Body of pancreas (tissue), 4 donors: ENCODE measurements around the gene MED22.

ENCODE experiments used
- POLR2A ChIP-seq, 3 donors: fragments of 450-650 bp; IDR thresholded peaks; one replicate each; pipeline ENCODE4 v1.6.1; 2016; ENCODE audit warnings: antibody characterized with exemption in 3 of 3, mild to moderate bottlenecking in 2 of 3
- TF ChIP-seq, protein P1 (sequence below), 7 experiments: fragments of 450-650 bp in 4 of 7; fragments of 200-600 bp in 3 of 7; sonication (generic) in 3 of 7; IDR thresholded peaks; one replicate each; pipeline ENCODE4 v1.5.1; 2016 to 2019; ENCODE audit warnings: antibody characterized with exemption in 7 of 7

DNA sequence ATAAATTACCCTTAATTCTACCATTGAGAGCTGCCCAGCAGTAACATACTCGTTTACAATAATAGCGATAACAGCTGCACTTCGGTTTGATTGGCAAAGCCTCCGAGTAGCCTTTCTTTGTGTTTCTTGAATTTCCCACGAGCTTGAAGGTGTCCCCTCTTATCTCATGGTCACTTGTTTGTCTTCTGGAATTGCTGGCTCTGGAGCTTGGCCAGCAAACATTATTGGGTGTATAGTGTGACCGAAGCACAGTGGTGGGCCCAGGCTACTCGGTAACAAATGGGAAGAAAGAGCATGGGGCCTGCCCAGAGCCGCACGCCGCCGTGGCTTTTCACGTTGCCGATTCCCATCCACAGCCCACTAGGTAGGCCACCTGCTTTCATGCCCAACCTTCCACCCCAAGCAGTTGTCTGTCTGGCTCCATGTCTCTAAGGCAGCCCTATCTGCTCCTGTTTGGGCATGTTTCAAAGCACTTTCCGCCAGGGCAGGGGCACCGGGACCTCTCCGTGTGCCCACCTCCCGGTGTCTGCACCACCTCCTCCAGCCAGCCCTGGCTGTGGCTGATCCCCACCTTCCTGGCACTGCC, 36.9 kb upstream of the MED22 start:
- TF ChIP-seq, protein P1, sequence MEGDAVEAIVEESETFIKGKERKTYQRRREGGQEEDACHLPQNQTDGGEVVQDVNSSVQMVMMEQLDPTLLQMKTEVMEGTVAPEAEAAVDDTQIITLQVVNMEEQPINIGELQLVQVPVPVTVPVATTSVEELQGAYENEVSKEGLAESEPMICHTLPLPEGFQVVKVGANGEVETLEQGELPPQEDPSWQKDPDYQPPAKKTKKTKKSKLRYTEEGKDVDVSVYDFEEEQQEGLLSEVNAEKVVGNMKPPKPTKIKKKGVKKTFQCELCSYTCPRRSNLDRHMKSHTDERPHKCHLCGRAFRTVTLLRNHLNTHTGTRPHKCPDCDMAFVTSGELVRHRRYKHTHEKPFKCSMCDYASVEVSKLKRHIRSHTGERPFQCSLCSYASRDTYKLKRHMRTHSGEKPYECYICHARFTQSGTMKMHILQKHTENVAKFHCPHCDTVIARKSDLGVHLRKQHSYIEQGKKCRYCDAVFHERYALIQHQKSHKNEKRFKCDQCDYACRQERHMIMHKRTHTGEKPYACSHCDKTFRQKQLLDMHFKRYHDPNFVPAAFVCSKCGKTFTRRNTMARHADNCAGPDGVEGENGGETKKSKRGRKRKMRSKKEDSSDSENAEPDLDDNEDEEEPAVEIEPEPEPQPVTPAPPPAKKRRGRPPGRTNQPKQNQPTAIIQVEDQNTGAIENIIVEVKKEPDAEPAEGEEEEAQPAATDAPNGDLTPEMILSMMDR (IDR thresholded peaks at IDR 0.05) = no peak
- no peak for TF ChIP-seq POLR2A (IDR thresholded peaks at IDR 0.05)
